ENCODE data around the gene ANKRD55.

The ANKRD55 gene

DNA sequence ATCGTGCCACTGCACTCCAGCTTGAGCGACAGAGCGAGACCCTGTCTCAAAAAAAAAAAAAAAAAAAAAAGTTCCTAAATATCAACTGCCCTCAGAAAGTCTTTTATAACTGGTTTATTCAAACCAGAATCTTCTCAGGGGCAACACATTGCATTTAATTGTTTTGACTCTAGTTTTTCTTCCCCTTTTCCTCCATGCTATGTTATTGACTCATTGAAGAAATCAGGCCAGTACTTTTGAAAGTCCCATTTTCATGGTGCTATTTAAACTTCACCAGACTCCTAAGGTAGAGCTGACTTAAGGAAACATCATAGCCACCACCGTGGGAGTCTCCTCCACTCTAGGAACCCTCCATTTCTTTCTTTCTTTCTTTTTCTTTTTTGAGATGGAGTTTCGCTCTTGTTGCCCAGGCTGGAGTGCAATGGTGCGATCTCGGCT, 155.3 kb downstream of the ANKRD55 start:
- no peak for DNase-seq (ENCODE audit: low read depth)

DNA sequence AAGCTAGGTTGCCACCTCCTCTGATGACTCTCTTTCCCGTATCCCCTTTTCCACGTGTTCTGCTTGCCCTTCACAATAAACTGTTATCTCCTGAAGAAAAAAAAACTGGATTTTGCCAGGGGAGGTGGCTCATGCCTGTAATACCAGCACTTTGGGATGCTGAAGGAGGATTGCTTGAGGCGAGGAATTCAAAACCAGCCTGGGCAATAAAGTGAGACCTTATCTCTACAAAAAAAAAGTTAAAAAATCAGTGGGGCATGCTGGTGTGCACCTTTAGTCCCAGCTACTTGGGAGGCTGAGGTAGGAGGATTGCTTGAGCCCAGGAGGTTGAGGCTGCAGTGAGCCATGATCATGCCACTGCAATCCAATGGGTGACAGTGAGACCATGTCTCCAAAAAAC, 156.6 kb downstream of the ANKRD55 start:
- no peak for DNase-seq (ENCODE audit: low read depth)

DNA sequence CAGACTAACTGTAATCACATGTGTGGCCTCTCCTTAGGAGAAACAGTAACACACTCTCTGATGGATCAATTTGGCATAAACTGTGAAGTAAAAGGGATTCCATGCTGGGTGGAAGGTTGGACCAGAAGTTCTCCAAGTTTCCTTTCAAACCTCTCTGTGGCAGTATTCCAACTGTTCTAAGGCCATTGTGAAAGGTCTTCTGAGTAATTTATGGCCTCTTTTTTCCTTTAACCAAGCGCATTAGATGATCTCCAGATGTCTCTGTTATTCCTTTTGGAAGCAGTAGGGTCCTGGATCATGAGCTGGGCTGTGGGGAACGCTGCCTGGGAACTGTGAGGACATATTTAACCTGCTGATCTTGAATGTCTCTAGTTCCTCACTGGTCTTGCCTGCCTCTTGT, 157.8 kb downstream of the ANKRD55 start:
- no peak for DNase-seq (ENCODE audit: low read depth)

DNA sequence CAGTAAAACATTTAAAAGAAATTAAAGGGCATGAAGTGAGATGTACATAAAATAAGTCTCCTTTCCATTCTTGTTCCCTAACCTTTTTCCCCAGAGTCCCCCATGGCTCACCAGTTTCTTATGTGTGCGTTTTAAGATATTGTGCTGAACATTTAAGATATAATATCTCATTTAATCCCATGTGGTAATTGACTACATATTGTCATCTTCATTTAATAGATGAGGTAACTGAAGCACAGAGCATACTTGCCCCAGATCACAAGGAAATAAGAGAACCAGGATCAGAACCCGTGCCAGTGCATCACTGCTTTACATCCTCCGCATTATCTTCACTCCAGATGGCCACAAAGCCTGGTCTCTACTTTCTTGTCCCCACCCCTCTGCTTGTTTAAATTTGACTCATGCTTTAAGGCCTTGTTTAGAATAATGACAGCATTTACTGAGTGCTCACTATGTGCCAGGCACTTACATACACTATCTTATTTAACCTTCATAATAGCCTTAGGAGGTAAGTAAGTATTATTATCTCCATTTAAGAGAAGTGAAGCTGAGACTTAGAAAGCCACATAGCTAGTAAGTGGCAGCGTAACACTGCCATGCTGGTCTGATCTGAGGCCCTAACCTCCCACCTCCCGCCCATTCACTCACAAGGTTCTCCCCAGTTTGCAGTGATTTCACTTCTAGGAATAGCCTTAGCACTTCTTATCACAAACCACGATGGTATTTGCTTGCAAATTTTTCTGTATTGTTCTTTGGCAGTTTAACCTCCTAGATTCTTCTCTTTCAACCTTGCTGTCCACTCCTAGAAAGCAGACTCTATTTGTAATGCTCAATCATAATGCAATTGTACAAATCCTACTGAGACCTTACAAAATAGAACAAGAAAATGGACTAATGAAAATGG, 160.0 kb downstream of the ANKRD55 start:
- no peak for DNase-seq (ENCODE audit: low read depth)

DNA sequence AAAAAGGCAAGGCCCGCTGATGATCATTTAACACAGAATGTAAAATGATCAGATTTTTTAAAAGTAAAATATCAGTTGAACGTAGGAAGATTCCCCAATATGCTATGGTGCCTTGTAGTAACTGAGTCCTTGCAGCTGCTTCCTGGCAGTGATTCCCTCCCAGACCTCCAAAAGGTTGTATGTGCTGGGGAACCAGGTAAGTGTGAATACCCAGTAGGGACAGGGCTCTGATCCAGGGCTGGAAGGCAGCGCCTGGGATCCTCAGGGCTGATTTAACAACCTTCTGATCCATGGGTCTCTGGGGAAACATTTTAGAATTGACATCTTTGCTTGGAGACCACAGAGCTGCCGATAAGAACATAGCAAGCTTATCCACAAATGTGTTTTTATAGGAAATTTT, 161.7 kb downstream of the ANKRD55 start:
- no peak for DNase-seq (ENCODE audit: low read depth)

DNA sequence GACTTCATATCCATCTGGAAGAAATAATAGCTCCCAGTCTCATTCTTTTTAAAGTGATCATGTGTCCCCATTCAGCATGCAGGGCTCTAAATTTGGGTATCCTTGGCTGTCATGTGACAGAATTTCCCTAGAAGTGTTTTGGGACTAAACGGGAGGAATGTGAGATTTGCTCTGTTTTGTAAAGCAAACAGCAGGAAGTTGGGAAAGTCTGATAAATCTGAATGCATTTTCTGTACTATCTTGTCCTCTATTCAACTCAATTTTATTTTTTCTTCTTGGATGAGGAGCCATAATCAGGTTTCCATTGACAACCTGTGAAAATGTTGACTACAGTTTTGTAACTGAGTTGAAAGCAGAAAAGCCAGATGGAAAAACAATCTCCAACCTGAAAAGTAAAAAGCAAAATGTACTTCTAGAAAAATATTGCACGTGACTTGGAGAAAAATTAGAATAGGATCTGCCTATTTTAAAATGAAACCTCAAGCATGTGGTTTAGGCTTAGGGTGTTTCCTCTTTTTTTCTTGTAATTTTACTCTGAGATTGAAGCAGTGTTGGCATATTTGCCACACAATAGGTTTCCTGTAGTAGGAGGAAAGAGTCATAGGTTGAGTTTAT, 162.2 kb downstream of the ANKRD55 start:
- no peak for DNase-seq (ENCODE audit: low read depth)

DNA sequence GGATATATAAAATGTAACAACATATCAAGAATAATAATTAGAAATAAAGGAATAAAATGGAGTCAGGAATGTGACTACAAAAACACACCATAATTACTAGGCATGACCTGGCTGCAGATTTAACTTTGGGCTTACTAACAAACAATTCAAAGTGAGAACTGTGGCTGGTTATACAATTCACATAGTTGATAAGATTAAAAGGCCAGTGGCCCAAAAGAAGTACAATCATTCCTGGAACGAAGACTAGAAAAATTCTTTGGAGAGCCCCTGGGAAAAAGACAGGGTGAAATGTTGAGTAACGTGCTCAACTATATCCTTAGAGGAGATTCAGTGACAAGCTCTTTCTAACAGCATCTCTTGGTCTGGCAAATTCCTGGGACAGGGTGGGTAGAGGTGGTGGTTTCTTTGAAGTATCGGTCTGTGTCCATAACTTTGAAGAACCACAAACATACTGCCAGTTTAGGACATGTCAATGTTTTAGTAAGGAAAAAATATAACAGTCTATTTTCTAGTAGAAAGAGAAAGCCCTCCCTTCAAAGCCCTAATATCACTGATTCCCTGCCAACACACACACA, 163.4 kb downstream of the ANKRD55 start:
- DNase-seq (ENCODE audit: low read depth): no peak

DNA sequence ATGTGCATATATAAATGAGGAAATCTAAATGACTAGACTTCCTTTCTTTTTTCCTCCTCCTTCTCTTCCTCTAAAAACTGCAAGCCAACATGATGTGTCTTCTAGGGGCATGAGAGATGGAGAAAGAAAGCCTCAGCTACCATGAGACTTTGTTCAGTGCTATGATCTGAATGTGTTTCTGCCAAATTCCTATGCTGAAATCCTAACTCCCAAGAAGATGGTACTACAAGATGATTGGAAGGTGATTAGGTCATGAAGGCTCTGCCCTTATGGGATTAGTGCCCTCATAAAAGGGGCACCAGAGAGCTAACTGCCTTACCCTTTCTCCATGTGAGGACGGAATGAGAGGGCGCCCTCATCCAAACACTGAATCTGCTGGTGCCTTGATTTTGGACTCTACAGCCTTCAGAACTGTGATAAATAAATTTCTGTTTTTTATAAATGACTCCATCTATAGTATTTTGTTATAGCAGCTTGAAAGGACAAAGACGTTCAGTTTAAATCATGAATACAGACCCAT, 166.1 kb downstream of the ANKRD55 start:
- no peak for DNase-seq (ENCODE audit: low read depth)

DNA sequence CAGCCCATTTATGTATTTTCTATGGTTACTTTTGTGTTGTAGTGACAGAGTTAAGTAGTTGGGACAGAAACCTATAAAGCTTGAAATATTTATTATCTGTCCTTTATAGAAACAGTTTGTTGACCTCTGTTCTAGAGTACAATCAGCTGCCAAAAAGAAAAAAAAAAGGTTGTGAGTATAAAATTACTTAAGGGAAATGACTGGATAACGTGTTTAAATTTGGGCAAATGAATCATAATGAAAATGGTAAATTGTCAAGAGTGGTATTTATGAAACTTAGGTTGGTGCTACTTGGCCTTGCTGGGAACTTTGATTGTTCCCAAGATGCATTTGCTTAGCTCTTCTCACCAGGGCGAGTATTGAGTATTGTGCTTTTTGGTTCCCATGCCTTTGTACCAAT, 168.1 kb downstream of the ANKRD55 start:
- DNase-seq (ENCODE audit: low read depth): no peak

DNA sequence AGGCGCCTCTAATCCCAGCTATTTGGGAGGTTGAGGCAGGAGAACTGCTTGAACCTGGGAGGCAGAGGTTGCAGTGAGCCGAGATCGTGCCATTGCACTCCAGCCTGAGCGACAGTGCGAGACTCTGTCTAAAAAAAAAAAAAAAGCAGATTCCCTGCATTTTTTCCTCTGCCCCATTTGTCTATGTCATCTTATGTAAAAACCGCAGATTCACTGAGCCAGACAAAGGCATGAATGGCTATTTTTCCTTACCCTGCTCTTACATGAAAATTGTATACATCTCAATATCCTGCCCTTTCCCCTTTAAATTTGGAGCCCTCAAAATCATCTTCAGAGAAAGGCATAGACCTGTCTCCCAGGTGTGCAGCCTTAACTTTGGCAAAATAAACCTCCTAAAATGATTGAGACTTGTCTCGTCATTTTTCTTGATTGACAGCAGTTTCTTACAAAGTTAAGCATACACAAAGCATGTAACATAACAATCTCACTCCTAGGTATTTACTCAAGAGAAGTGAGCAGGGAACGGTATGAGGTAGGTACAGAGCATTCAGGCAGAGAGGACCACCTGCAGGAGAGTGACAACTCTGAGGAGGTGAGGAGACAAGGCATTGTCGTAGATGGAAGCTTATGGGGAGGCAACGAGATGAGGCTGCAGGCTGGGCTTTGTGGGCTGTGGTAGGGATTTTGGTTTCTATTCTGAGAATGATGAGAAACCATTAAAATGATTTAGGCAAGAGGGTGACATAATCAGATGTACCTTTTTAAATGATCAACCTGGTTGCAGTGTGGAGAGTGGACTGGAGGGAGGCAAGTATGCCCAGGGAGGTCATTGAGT, 172.6 kb downstream of the ANKRD55 start:
- DNase-seq (ENCODE audit: low read depth): no peak

DNA sequence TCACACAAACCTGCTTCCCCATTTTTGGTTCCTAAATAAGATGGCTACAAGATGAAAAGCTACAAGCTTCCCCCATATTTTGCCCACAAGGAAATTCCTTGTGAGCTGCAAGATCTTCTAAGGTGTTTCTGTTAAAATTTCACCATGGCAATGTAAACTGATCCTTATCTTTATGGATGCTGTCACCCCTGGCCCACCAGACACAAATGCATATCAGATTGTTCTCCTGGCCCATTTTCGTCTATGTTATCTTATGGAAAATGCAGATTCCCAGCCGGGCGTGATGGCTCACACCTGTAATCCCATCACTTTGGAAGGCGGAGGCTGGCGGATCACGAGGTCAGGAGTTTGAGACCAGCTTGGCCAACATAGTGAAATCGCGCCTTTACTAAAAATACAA, 173.3 kb downstream of the ANKRD55 start:
- no peak for DNase-seq (ENCODE audit: low read depth)

DNA sequence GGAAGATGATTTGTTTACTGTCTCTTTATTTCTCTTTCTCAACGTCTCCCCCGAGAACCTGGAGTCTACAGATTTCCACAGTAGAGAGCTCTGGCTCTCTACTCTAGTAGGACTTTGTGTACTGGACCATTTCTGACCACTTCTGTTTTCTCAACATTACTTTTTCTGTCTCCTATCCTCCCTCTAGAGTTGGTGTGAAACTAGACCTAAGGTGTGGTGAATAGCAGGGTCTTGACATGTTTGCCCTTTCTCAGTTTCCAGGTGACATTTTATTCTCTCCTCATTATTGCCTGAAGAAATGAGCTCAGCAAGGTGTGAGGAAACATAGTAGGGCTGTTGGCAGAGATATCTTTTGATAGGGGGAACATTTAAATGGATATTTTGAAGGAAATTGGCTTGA, 176.3 kb downstream of the ANKRD55 start:
- DNase-seq (ENCODE audit: low read depth): no peak

DNA sequence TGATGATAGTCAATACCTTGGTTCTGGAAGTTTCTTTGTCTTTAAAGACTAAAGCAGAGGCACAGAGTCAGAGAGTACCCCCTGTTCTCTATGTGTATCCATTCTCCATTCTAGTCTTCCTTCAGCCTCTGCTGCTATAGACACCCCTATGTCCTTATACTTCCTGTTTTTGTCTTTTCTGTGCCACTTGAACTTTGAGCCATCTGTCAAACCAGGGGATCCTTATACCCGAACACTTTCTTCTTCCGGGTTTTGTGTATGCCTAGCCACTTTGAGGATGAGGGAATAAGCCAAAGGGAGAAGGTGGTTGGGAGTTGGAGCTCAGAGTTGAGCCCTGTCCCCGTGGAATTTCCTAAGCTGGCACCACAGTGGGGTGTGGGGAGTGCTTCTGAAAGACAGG, 177.3 kb downstream of the ANKRD55 start:
- DNase-seq (ENCODE audit: low read depth): no peak

DNA sequence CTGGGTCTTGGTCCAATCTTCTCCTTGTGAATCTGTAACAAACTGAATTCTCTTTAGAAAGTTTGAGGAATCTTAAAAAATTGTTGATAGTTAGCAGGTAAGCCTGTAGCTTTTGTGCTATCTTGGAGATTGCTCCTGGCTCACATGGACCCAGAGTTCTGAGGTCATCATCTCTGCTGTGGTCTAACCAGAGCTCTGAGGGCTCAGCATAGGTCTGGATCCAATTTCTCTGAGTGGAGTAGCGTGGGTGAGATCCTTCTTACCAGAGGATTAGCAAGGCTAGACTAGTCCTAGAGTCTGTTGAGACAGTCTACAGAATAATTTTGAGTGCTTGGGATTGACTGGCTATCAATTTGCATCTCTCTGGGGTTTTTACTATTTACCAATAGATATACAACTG, 177.8 kb downstream of the ANKRD55 start:
- DNase-seq (ENCODE audit: low read depth): no peak

DNA sequence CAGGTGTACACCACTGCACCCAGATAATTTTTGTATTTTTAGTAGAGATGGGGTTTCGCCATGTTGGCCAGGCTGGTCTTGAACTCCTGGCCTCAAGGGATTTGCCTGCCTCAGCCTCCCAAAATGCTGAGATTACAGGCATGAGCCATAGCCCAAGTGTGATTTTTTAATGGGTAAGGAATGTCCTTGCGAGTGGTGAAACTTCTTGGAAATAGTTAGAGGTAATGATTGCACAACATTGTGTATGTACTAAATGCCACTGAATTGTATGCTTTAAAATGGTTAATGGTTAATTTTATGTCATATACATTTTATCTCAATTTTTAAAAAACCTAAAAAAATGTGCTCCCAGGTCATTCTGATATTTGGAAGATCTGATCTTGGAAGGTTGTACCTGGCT, 178.5 kb downstream of the ANKRD55 start:
- no peak for DNase-seq (ENCODE audit: low read depth)

DNA sequence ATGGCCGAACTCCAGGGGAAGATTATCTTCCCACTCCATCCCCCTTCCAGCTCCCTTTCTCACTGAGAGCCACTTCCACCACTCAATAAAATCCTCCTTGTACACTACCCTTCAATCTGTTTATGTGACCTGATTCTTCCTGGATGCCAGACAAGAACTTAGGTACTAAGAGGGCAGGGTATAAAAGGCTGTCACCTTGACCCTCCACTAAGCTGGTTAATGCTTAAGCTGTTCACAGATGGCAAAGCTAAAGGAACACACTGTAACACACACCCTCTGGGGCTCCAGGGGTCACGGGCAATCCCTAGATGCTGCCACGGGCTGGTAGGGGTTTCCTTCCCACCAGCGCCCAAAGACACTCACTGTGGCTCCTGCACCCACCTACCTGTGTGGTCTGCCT, 179.8 kb downstream of the ANKRD55 start:
- no peak for DNase-seq (ENCODE audit: low read depth)

DNA sequence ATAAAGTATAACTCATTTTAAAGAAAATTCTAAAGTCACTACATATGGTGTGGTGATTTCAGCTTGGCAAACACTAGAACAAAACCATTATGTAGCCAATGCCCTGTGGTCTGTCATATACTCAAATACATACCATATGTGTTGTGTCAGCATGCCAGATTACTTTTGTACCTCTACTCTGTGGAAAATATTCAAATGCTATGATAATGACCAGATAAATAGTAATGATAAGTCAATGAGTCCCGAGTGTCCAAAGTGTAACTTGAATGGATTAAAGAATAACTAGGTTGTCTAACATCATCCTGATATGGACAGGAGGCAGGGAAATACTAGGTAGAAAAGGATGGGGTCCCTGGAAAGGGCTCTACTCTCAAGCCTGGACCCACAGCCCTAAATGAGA, 180.4 kb downstream of the ANKRD55 start:
- DNase-seq (ENCODE audit: low read depth): no peak

DNA sequence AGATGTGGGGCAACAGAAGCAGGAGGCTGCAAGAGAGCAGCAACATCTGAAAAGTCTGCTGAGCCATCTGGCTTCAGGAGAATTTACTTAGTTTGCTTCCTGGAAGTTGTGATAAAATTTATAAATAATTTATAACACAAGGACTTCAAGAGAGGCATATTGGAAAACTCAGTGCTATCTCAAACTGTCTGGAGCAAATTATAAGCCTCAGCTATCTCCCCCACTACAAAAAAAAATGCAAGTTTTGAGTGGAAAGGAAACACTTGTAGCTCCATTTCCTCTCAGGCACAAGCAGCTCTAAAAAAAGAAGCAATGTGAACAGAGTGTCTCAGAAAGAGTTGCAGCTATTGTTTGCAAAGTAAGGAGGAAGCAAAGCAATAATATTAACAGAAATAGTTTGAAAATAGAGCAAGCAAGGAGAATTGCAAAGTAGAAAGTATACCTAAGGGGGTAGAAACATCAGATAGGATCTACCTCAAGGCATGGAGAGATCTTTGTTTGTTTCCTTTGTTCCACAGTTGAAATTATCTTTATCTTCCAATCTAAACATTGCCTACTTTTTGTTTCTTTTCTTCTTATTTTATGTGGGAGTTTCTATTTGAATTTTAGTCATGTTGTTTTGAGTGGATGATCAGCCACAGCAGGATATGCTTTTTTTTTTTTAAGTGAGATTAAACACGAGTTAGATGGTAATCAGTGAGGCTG, 182.4 kb downstream of the ANKRD55 start:
- no peak for DNase-seq (ENCODE audit: low read depth)

Measured in T-helper 22 cell (primary cell).